SK-N-SH treated with all-trans-retinoic acid at 6 μM for 48 hours (cell line): Measurements from ENCODE around the gene CD163.

Experiments
- ATAC-seq: fragments of 200-7000 bp; cut with Tn5 transposase; 3 replicates; pipeline ENCODE4 v1.9.1; 2020; ENCODE audit warnings: mild to moderate bottlenecking, moderate library complexity
- ARNTL ChIP-seq: fragments of 450-650 bp; formaldehyde crosslinking; IDR thresholded peaks from 2 replicates; pipeline ENCODE4 v1.5.0; 2020; ENCODE audit warnings: low read depth, mild to moderate bottlenecking, moderate library complexity, borderline replicate concordance
- BACH2 ChIP-seq: fragments of 250-450 bp; sonication (Bioruptor Pico); IDR thresholded peaks from 2 replicates; pipeline ENCODE4 v1.9.0; 2021; ENCODE audit warnings: mild to moderate bottlenecking, borderline replicate concordance
- CSDC2 ChIP-seq: fragments of 250-450 bp; sonication (Bioruptor Pico); IDR thresholded peaks from 2 replicates; pipeline ENCODE4 v1.5.0; 2020; ENCODE audit warnings: mild to moderate bottlenecking, moderate library complexity
- GLIS3 ChIP-seq: fragments of 250-450 bp; sonication (Bioruptor Pico); IDR thresholded peaks from 2 replicates; pipeline ENCODE4 v1.5.0; 2020; ENCODE audit warnings: mild to moderate bottlenecking, moderate library complexity
- OSR1 ChIP-seq: fragments of 250-450 bp; sonication (Bioruptor Pico); IDR thresholded peaks from 2 replicates; pipeline ENCODE4 v1.8.0; 2022; ENCODE audit warnings: moderate library complexity, mild to moderate bottlenecking, inconsistent platforms
- PATZ1 ChIP-seq: fragments of 250-450 bp; sonication (Bioruptor Pico); IDR thresholded peaks from 2 replicates; pipeline ENCODE4 v1.8.0; 2020; ENCODE audit warnings: mild to moderate bottlenecking, moderate library complexity, borderline replicate concordance
- POU6F1 ChIP-seq: fragments of 250-450 bp; sonication (Bioruptor Pico); IDR thresholded peaks from 2 replicates; pipeline ENCODE4 v1.8.0; 2021; ENCODE audit warnings: low read depth, mild to moderate bottlenecking, moderate library complexity, borderline replicate concordance
- PPARA ChIP-seq: fragments of 250-450 bp; sonication (Bioruptor Pico); IDR thresholded peaks from 2 replicates; pipeline ENCODE4 v1.5.0; 2020; ENCODE audit warnings: mild to moderate bottlenecking, borderline replicate concordance
- RARB ChIP-seq: fragments of 250-450 bp; sonication (Bioruptor Pico); IDR thresholded peaks from 2 replicates; pipeline ENCODE4 v1.8.0; 2021; ENCODE audit warnings: mild to moderate bottlenecking, moderate library complexity
- SNAI2 ChIP-seq: fragments of 250-450 bp; sonication (Bioruptor Pico); IDR thresholded peaks from 2 replicates; pipeline ENCODE4 v1.5.0; 2020; ENCODE audit warnings: mild to moderate bottlenecking, moderate library complexity
- TCF4 ChIP-seq: fragments of 250-450 bp; sonication (Bioruptor Pico); IDR thresholded peaks from 2 replicates; pipeline ENCODE4 v1.8.0; 2021; ENCODE audit warnings: mild to moderate bottlenecking, moderate library complexity, borderline replicate concordance
- ZC3H10 ChIP-seq: fragments of 250-450 bp; sonication (Bioruptor Pico); IDR thresholded peaks from 2 replicates; pipeline ENCODE4 v1.5.1; 2021; ENCODE audit warnings: mild to moderate bottlenecking, moderate library complexity
- ZFP30 ChIP-seq: fragments of 450-650 bp; formaldehyde crosslinking; IDR thresholded peaks from 2 replicates; pipeline ENCODE4 v1.5.0; 2022; ENCODE audit warnings: mild to moderate bottlenecking, moderate library complexity
- ZNF565 ChIP-seq: fragments of 450-650 bp; formaldehyde crosslinking; conservative IDR thresholded peaks from 2 replicates; pipeline ENCODE4 v1.5.0; 2020; ENCODE audit warnings: low read depth, mild to moderate bottlenecking, moderate library complexity
- ZNF70 ChIP-seq: fragments of 450-650 bp; formaldehyde crosslinking; IDR thresholded peaks from 2 replicates; pipeline ENCODE4 v1.5.0; 2020; ENCODE audit warnings: mild to moderate bottlenecking, moderate library complexity
- ZNF8 ChIP-seq: fragments of 450-650 bp; formaldehyde crosslinking; IDR thresholded peaks from 2 replicates; pipeline ENCODE4 v1.5.0; 2020; ENCODE audit warnings: mild to moderate bottlenecking, moderate library complexity
- TF ChIP-seq, protein P1 (sequence below): fragments of 250-450 bp; sonication (Bioruptor Pico); IDR thresholded peaks from 2 replicates; pipeline ENCODE4 v1.5.0; 2020; ENCODE audit warnings: mild to moderate bottlenecking, moderate library complexity

Gene CD163

DNA sequence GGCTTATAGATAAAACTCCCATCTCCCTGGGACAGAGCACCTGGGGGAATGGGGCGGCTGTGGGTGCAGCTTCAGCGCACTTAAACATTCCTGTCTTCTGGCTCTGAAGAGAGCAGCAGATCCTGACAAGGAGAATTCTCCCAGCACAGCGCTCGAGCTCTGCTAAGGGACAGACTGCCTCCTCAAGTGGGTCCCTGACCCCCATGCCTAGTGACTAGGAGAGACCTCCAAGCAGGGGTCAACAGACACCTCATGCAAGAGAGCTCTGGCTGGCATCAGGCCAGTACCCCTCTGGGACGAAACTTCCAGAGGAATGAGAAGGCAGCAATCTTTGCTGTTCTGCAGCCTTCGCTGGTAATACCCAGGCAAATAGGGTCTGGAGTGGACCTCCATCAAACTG is 31.5 kb downstream of the CD163 start:
- no peak for ATAC-seq
- TF ChIP-seq TCF4 (CRISPR knock-in tag): no peak

DNA sequence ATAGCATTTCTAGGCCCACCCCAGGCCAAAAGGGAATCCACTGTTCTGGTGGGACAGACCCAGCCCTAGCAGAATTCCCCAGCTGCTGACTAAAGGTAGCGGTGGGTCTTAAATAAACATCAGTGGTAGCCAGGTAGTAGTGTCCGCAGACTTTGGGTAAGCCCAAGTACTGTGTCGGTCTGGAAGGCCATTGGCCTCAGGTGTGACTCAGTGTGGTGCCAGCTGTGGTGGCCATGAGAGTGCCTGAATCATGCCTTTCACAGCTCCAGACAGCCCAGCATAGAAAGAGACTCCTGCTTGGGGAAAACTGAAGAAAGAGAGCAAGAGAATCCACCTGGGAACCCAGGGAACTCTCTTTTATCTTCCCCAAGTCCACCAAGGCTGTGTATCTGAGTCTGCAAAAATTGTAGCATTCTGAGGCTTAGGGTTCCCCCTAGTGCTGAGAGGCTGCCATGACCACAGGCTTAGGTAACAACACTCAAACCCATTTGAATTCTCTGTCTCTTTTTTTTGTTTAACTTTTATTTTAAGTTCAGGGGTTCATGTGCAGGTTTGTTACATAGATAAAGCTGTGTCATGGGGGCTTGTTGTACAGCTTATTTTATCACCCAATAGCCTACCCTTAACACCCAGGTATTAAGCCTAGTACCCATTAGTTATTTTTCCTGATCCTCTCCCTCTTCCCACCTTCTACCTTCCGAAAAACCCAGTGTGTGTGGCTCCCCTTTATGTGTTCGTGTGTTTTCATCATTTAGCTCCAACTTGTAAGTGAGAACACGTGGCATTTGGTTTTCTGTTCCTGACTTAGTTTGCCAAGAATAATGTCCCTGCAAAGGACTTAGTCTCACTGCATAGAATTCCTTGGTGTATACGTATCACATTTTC is 43.0 kb downstream of the CD163 start:
- TF ChIP-seq ARNTL: no peak
- ATAC-seq: peak; percentile 96

DNA sequence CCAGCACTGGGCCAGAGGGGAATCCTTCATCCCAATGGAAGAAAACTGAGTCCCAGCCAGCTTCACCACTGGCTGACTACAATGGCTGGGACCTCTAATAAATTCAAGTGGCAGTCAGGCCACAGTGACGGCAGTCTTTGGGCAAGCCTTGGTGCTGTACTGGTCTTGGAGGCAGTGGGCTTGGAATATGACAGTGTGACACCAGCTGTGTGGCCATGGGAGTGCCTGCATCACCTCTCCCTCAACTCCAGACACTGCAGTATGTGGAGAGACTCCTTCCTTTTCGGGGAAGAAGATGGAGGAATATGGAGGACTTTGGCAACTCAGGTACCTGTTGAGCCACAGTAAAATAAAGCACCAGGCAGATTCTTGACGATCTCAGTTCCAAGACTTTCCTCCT is 43.6 kb downstream of the CD163 start:
- TF ChIP-seq PATZ1 (CRISPR knock-in tag) (no peak), ZFP30 (CRISPR knock-in tag) (no peak), OSR1 (CRISPR knock-in tag) (no peak), PPARA (CRISPR knock-in tag) (no peak), GLIS3 (CRISPR knock-in tag) (no peak), ARNTL (no peak), ZNF8 (CRISPR knock-in tag) (no peak)
- no peak for ATAC-seq

GRCh38 chr12:7451756-7452155 is 51.8 kb downstream of the CD163 start:
- no peak for TF ChIP-seq POU6F1 (CRISPR knock-in tag)
- no peak for TF ChIP-seq ZNF8 (CRISPR knock-in tag)
- no peak for TF ChIP-seq CSDC2
- no peak for ATAC-seq

DNA sequence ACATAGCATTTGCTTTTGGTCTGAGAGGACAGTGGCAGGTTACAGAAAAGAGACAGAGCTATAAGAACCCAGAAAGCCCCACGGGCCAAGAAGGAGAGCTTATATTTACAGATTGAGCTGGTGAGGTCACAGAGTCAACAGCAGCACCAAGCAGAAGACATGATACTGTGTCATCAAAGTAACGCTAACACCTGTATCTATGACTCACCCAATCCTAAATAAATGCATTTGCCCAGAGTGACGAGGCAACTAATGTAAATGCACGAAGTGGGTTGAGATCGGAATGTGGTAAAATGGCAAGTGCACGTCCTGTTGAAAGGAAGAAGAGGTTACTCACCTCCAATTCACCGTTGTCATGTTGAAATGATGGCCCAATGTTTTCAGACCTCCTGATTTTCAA is 52.9 kb downstream of the CD163 start:
- TF ChIP-seq ZNF565 (CRISPR knock-in tag) (no peak), BACH2 (CRISPR knock-in tag) (no peak), ZC3H10 (CRISPR knock-in tag) (no peak), PATZ1 (CRISPR knock-in tag) (no peak), SNAI2 (CRISPR knock-in tag) (no peak), RARB (CRISPR knock-in tag) (no peak), TCF4 (CRISPR knock-in tag) (no peak), ARNTL (no peak), ZNF70 (no peak)
- TF ChIP-seq, protein P1, sequence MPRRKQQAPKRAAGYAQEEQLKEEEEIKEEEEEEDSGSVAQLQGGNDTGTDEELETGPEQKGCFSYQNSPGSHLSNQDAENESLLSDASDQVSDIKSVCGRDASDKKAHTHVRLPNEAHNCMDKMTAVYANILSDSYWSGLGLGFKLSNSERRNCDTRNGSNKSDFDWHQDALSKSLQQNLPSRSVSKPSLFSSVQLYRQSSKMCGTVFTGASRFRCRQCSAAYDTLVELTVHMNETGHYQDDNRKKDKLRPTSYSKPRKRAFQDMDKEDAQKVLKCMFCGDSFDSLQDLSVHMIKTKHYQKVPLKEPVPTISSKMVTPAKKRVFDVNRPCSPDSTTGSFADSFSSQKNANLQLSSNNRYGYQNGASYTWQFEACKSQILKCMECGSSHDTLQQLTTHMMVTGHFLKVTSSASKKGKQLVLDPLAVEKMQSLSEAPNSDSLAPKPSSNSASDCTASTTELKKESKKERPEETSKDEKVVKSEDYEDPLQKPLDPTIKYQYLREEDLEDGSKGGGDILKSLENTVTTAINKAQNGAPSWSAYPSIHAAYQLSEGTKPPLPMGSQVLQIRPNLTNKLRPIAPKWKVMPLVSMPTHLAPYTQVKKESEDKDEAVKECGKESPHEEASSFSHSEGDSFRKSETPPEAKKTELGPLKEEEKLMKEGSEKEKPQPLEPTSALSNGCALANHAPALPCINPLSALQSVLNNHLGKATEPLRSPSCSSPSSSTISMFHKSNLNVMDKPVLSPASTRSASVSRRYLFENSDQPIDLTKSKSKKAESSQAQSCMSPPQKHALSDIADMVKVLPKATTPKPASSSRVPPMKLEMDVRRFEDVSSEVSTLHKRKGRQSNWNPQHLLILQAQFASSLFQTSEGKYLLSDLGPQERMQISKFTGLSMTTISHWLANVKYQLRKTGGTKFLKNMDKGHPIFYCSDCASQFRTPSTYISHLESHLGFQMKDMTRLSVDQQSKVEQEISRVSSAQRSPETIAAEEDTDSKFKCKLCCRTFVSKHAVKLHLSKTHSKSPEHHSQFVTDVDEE (CRISPR knock-in tag): no peak
- ATAC-seq: no peak
